HEK293 (cell line): ENCODE data around the gene PRSS12.
"Not testable (repeated sequence)": the region's sequence is repeated elsewhere in the genome, so short reads cannot be mapped to it uniquely, and the experiment has no call there.

ENCODE experiments used
- CTCF ChIA-PET: fragments of 350-600 bp; formaldehyde crosslinking; extraction: SDS; loops from one replicate; lab custom pipeline; 2021; ENCODE audit warnings: antibody characterized with exemption; lab: Yijun Ruan, JAX
- POLR2A ChIA-PET: fragments of 300-600 bp; formaldehyde crosslinking; extraction: SDS; loops from one replicate; lab custom pipeline; 2020; ENCODE audit warnings: antibody characterized with exemption, inconsistent platforms; lab: Yijun Ruan, JAX
- H3K27ac ChIP-seq: fragments of 200-500 bp; sonication (Bioruptor generic); 2 replicates; pipeline ENCODE4 v1.5.1; 2014; ENCODE audit warnings: low read depth, low read length, control low read depth, inconsistent platforms; ENCODE audit errors: extremely low read depth
- H3K36me3 ChIP-seq, 2 experiments: fragments of 200-500 bp in 1 of 2; sonication (Bioruptor generic) in 1 of 2; 1 replicate in 1 of 2; 2 replicates in 1 of 2; pipeline ENCODE4 v1.5.1; 2014 to 2017; ENCODE audit warnings: inconsistent platforms in 2 of 2, low read length in 2 of 2; ENCODE audit not compliant: control insufficient read depth in 2 of 2, insufficient read depth in 1 of 2
- H3K4me1 ChIP-seq: fragments of 200-500 bp; sonication (Bioruptor generic); 2 replicates; pipeline ENCODE4 v1.5.1; 2014; ENCODE audit warnings: mild to moderate bottlenecking, low read length, inconsistent platforms; ENCODE audit not compliant: control insufficient read depth, insufficient read depth
- H3K4me3 ChIP-seq: 2 replicates; pipeline ENCODE4 v1.5.1; 2011; ENCODE audit warnings: low read depth, mild to moderate bottlenecking, control low read depth, low read length, moderate library complexity
- H3K9me3 ChIP-seq: fragments of 200-500 bp; sonication (Bioruptor generic); 2 replicates; pipeline ENCODE4 v1.5.1; 2014; ENCODE audit warnings: low read depth, low read length, inconsistent platforms; ENCODE audit not compliant: control insufficient read depth, insufficient read depth
- KLF1 ChIP-seq: fragments of 450-650 bp; formaldehyde crosslinking; IDR thresholded peaks from 2 replicates; pipeline ENCODE4 v1.5.1; 2016; ENCODE audit warnings: missing biosample characterization, missing genetic modification characterization
- KLF17 ChIP-seq: fragments of 450-650 bp; formaldehyde crosslinking; IDR thresholded peaks from 2 replicates; pipeline ENCODE4 v1.5.1; 2016; ENCODE audit warnings: missing biosample characterization, missing genetic modification characterization
- MEIS1 ChIP-seq: sonication (generic); formaldehyde crosslinking; IDR thresholded peaks from 2 replicates; pipeline ENCODE4 v1.8.1; 2022; ENCODE audit warnings: missing genetic modification reagents, mild to moderate bottlenecking, borderline replicate concordance
- MYNN ChIP-seq: fragments of 450-650 bp; formaldehyde crosslinking; IDR thresholded peaks from 2 replicates; pipeline ENCODE4 v1.5.1; 2016; ENCODE audit warnings: missing biosample characterization, missing genetic modification characterization, borderline replicate concordance
- PRDM6 ChIP-seq: fragments of 450-650 bp; formaldehyde crosslinking; IDR thresholded peaks from 2 replicates; pipeline ENCODE4 v1.5.1; 2017; ENCODE audit warnings: missing biosample characterization, missing genetic modification characterization
- SCRT2 ChIP-seq: fragments of 450-650 bp; formaldehyde crosslinking; IDR thresholded peaks from 2 replicates; pipeline ENCODE4 v1.5.1; 2016; ENCODE audit warnings: missing biosample characterization, missing genetic modification characterization
- SP2 ChIP-seq: fragments of 450-650 bp; formaldehyde crosslinking; IDR thresholded peaks from 2 replicates; pipeline ENCODE4 v1.5.1; 2016; ENCODE audit warnings: missing biosample characterization, missing genetic modification characterization
- WT1 ChIP-seq: fragments of 450-650 bp; formaldehyde crosslinking; IDR thresholded peaks from 2 replicates; pipeline ENCODE4 v1.5.1; 2016; ENCODE audit warnings: missing biosample characterization, missing genetic modification characterization
- ZBTB48 ChIP-seq: fragments of 450-650 bp; formaldehyde crosslinking; IDR thresholded peaks from 2 replicates; pipeline ENCODE4 v1.5.1; 2016; ENCODE audit warnings: missing biosample characterization, missing genetic modification characterization
- ZNF133 ChIP-seq: fragments of 450-650 bp; formaldehyde crosslinking; IDR thresholded peaks from 2 replicates; pipeline ENCODE4 v1.5.1; 2016; ENCODE audit warnings: missing biosample characterization, missing genetic modification characterization
- ZNF140 ChIP-seq: fragments of 450-650 bp; formaldehyde crosslinking; IDR thresholded peaks from 2 replicates; pipeline ENCODE4 v1.5.1; 2016; ENCODE audit warnings: missing biosample characterization, missing genetic modification characterization
- ZNF335 ChIP-seq: fragments of 450-650 bp; formaldehyde crosslinking; conservative IDR thresholded peaks from 2 replicates; pipeline ENCODE4 v1.5.1; 2016; ENCODE audit warnings: missing biosample characterization, missing genetic modification characterization
- ZNF350 ChIP-seq: fragments of 450-650 bp; formaldehyde crosslinking; IDR thresholded peaks from 2 replicates; pipeline ENCODE4 v1.5.0; 2017; ENCODE audit warnings: missing biosample characterization, mild to moderate bottlenecking, missing genetic modification characterization
- ZNF48 ChIP-seq: fragments of 450-650 bp; formaldehyde crosslinking; IDR thresholded peaks from 2 replicates; pipeline ENCODE4 v1.5.1; 2016; ENCODE audit warnings: missing biosample characterization, missing genetic modification characterization
- ZNF580 ChIP-seq: fragments of 450-650 bp; formaldehyde crosslinking; IDR thresholded peaks from 2 replicates; pipeline ENCODE4 v1.5.1; 2016; ENCODE audit warnings: missing biosample characterization, missing genetic modification characterization
- ZNF660 ChIP-seq: fragments of 450-650 bp; IDR thresholded peaks from 2 replicates; pipeline ENCODE4 v1.5.1; 2018; ENCODE audit warnings: missing biosample characterization, mild to moderate bottlenecking, missing genetic modification characterization
- ZNF664 ChIP-seq: fragments of 450-650 bp; formaldehyde crosslinking; IDR thresholded peaks from 2 replicates; pipeline ENCODE4 v1.5.1; 2016; ENCODE audit warnings: missing biosample characterization, missing genetic modification characterization
- ZNF791 ChIP-seq: fragments of 450-650 bp; formaldehyde crosslinking; IDR thresholded peaks from 2 replicates; pipeline ENCODE4 v1.5.1; 2016; ENCODE audit warnings: missing biosample characterization, missing genetic modification characterization
- ZSCAN18 ChIP-seq: fragments of 450-650 bp; formaldehyde crosslinking; IDR thresholded peaks from 2 replicates; pipeline ENCODE4 v1.5.1; 2016; ENCODE audit warnings: missing biosample characterization, missing genetic modification characterization
- ZSCAN5A ChIP-seq: fragments of 450-650 bp; formaldehyde crosslinking; IDR thresholded peaks from 2 replicates; pipeline ENCODE4 v1.5.1; 2016; ENCODE audit warnings: missing biosample characterization, missing genetic modification characterization

PRSS12 gene

GRCh38 chr4:118400356-118400755, 47.6 kb upstream of the PRSS12 start:
- H3K4me3 ChIP-seq, result no peak overlapping the region
- TF ChIP-seq ZSCAN18 (tag by site-specific recombination) (no peak), ZNF791 (tag by site-specific recombination) (no peak), ZNF664 (tag by site-specific recombination) (no peak), ZSCAN5A (tag by site-specific recombination) (no peak), MEIS1 (CRISPR knock-in tag) (no peak), KLF17 (tag by site-specific recombination) (no peak), ZNF660 (tag by site-specific recombination) (no peak), KLF1 (no peak), ZBTB48 (tag by site-specific recombination) (no peak), ZNF350 (tag by site-specific recombination) (no peak)
- TF ChIP-seq, all 188 proteins: peak for 0
- Histone ChIP-seq H3K36me3 (no peaks in the 10 kb centered on the region), H3K27ac (no peak overlapping the region), H3K9me3 (no peaks in the 10 kb centered on the region), H3K4me1 (no peaks in the 10 kb centered on the region)
- CTCF ChIA-PET, result no interaction called here
- POLR2A ChIA-PET, result no interaction called here

- POLR2A ChIA-PET, H3K4me3 ChIP-seq, CTCF ChIA-PET: not testable (repeated sequence)
Measured at GRCh38 chr4:118399883-118400282, 47.1 kb upstream of the PRSS12 start.

GRCh38 chr4:118398226-118399090, 45.7 kb upstream of the PRSS12 start:
- POLR2A ChIA-PET, result no interaction called here
- Histone ChIP-seq H3K9me3 (no peaks in the 10 kb centered on the region), H3K36me3 (no peaks in the 10 kb centered on the region), H3K4me1 (no peaks in the 10 kb centered on the region), H3K27ac (no peak overlapping the region), H3K4me3 (no peak overlapping the region)
- TF ChIP-seq ZNF335 (0 out of 2 replicates have a peak, but pooled peaks have one; percentile 15), PRDM6 (tag by site-specific recombination) (peak; percentile 47; the same call in 1 of the 2 replicates), ZNF48 (tag by site-specific recombination) (no peak), MYNN (tag by site-specific recombination) (no peak), ZNF580 (tag by site-specific recombination) (peak; percentile 19; the same call in 1 of the 2 replicates), SP2 (tag by site-specific recombination) (no peak), SCRT2 (peak; percentile 70), ZNF133 (tag by site-specific recombination) (no peak), ZNF140 (tag by site-specific recombination) (no peak)
- CTCF ChIA-PET, result interaction anchor here (0.6 kb wide), 1 partner anchor 1132 kb away, joined by 3 read pairs; no protein-coding TSS in a partner anchor

More at GRCh38 chr4:118399883-118400282, 47.1 kb upstream of the PRSS12 start:
- not testable (repeated sequence) for H3K36me3 ChIP-seq, H3K27ac ChIP-seq, H3K9me3 ChIP-seq, H3K4me1 ChIP-seq
- TF ChIP-seq KLF1 (peak; percentile 84), WT1 (tag by site-specific recombination) (0 out of 2 replicates have a peak, but pooled peaks have one; percentile 35)
